Measurements from ENCODE around the gene PRDM5. TPM values are rescaled to one million over a fixed set of nuclear protein-coding genes. Genes with fewer than 3 reads are reported as not detected.

PRDM5 gene
- total and polyA plus RNA-seq, 10 of the 15 experiments (the other 5 are each of a cell fraction or from before 2014, with no cell fraction given) = 0.07 TPM; not detected in 9

DNA sequence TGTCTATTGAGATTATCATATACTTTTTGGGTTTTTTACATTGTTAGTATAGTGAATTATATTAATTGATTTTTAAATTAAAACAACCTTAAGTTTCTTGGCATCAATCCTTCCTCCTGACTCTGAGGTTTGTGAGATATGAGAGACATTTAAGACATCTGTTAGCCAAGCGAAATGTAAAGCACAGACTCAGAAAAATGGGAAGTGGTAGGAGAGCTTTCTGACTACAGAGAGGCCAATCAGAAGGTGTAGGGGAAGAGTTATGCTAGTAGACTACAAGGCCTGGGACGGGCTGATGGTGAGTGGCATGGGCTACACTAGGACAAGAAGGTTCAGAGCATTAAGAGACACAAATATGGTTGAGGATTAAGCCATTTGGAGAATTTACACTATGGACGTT is 255.4 kb downstream of the PRDM5 start (continued):
- TF ChIP-seq PAX8 (IDR thresholded peaks at IDR 0.05) = no peak

DNA sequence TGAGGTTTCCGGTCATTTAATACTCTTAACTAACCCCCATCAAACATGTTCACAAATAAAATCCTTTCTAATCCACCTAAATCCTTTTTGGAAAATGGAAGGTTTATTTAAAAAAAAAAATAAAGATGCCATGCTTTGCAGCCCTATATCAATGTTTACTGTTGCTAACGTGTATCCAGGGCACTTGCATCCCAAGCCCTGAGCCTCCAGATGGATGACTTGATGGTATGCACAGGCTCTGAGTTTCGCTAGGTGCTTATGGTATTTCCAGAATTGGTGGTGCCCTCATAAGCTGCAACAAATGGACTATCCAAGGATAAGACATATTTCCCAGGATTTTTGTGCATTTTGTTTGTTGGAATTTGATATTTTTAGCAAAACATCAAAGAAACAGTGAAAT is 257.7 kb downstream of the PRDM5 start:
- FAIRE-seq (no peak), DNase-seq (ENCODE audit: low read depth, low spot score) (no peak), ATAC-seq (no peak)
- H3K4me3 ChIP-seq = no peak overlapping the region
- no peak overlapping the region for H3K4me2 ChIP-seq (ENCODE audit: control insufficient read depth, insufficient read depth)
- SMC1A ChIA-PET (ENCODE audit: uncharacterized antibody, unreplicated experiment) = no interaction called here
- no peaks in the 10 kb centered on the region for H3K36me3 ChIP-seq (ENCODE audit: control insufficient read depth in 2 of 2, insufficient read depth in 2 of 2, low read length in 1 of 2)
- H3K27me3 ChIP-seq (replicated peaks in 1 of 2; ENCODE audit: control insufficient read depth in 2 of 2, insufficient read depth in 2 of 2, low read length in 1 of 2) = no peaks in the 10 kb centered on the region
- RAD21 ChIA-PET (ENCODE audit: unreplicated experiment) = no interaction called here
- H3K79me2 ChIP-seq (ENCODE audit: control insufficient read depth, insufficient read depth, low read length) = no peaks in the 10 kb centered on the region
- no peak overlapping the region for H3K9ac ChIP-seq (ENCODE audit: control insufficient read depth, insufficient read depth, low read length)
- H3K9me3 ChIP-seq (replicated peaks; ENCODE audit: control insufficient read depth, insufficient read depth, low read length) = no peaks in the 10 kb centered on the region
- no peaks in the 10 kb centered on the region for H4K20me1 ChIP-seq (ENCODE audit: control insufficient read depth, insufficient read depth)
- intact Hi-C loops (cut with micrococcal nuclease; ENCODE audit: unreplicated experiment) = no loop called here
- no peak overlapping the region for H3K27ac ChIP-seq (ENCODE audit: control insufficient read depth, insufficient read depth)
- no peaks in the 10 kb centered on the region for H3K4me1 ChIP-seq (ENCODE audit: control insufficient read depth, insufficient read depth, low read length)
- BruUV-seq (replicated peaks) = no TSS peak
- 2% methylated on average over 3 of the region's 3 CpGs for whole genome bisulfite sequencing (ENCODE audit: insufficient coverage, insufficient replicate concordance, low lambda C conversion rate, missing lambda C conversion rate)
- in situ Hi-C loops (cut with MboI) = no loop called here
- POLR2A ChIA-PET = no interaction called here
- H2AFZ ChIP-seq (ENCODE audit: control insufficient read depth, low read depth, low read length) = no peak overlapping the region
- CTCF ChIA-PET = no interaction called here
- TF ChIP-seq MAX (IDR thresholded peaks at IDR 0.05; ENCODE audit: low read depth, low read length) (no peak), RUNX3 (IDR thresholded peaks at IDR 0.05; ENCODE audit: low read length) (no peak), SMAD5 (IDR thresholded peaks at IDR 0.05; ENCODE audit: low read depth) (no peak), SUPT20H (IDR thresholded peaks at IDR 0.05; ENCODE audit: borderline replicate concordance, control insufficient read depth, low read depth, low read length) (no peak), ZNF384 (IDR thresholded peaks at IDR 0.05; ENCODE audit: borderline replicate concordance, low read depth, low read length) (no peak), POU2F2 (IDR thresholded peaks at IDR 0.05; ENCODE audit: borderline replicate concordance, low read depth, low read length) (no peak), MYB (IDR thresholded peaks at IDR 0.05; ENCODE audit: borderline replicate concordance, low read depth, low read length) (no peak), EED (IDR thresholded peaks at IDR 0.05; ENCODE audit: low read depth) (no peak), JUND (IDR thresholded peaks at IDR 0.05; ENCODE audit: low read depth, low read length) (no peak), EP300 (IDR thresholded peaks at IDR 0.05; ENCODE audit: borderline replicate concordance in 1 of 2, control insufficient read depth in 1 of 2, low read depth in 2 of 2, low read length in 2 of 2) (no peak), TCF12 (IDR thresholded peaks at IDR 0.05; ENCODE audit: low read depth, low read length) (no peak), SP1 (IDR thresholded peaks at IDR 0.05; ENCODE audit: low read depth, low read length) (no peak)
- TF ChIP-seq, protein P1, sequence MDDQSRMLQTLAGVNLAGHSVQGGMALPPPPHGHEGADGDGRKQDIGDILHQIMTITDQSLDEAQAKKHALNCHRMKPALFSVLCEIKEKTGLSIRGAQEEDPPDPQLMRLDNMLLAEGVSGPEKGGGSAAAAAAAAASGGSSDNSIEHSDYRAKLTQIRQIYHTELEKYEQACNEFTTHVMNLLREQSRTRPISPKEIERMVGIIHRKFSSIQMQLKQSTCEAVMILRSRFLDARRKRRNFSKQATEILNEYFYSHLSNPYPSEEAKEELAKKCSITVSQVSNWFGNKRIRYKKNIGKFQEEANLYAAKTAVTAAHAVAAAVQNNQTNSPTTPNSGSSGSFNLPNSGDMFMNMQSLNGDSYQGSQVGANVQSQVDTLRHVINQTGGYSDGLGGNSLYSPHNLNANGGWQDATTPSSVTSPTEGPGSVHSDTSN (IDR thresholded peaks at IDR 0.05; ENCODE audit: insufficient replicate concordance, low read depth, low read length) = no peak
- TF ChIP-seq, protein P2, sequence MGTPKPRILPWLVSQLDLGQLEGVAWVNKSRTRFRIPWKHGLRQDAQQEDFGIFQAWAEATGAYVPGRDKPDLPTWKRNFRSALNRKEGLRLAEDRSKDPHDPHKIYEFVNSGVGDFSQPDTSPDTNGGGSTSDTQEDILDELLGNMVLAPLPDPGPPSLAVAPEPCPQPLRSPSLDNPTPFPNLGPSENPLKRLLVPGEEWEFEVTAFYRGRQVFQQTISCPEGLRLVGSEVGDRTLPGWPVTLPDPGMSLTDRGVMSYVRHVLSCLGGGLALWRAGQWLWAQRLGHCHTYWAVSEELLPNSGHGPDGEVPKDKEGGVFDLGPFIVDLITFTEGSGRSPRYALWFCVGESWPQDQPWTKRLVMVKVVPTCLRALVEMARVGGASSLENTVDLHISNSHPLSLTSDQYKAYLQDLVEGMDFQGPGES (IDR thresholded peaks at IDR 0.05) = no peak
- TF ChIP-seq, protein P3, sequence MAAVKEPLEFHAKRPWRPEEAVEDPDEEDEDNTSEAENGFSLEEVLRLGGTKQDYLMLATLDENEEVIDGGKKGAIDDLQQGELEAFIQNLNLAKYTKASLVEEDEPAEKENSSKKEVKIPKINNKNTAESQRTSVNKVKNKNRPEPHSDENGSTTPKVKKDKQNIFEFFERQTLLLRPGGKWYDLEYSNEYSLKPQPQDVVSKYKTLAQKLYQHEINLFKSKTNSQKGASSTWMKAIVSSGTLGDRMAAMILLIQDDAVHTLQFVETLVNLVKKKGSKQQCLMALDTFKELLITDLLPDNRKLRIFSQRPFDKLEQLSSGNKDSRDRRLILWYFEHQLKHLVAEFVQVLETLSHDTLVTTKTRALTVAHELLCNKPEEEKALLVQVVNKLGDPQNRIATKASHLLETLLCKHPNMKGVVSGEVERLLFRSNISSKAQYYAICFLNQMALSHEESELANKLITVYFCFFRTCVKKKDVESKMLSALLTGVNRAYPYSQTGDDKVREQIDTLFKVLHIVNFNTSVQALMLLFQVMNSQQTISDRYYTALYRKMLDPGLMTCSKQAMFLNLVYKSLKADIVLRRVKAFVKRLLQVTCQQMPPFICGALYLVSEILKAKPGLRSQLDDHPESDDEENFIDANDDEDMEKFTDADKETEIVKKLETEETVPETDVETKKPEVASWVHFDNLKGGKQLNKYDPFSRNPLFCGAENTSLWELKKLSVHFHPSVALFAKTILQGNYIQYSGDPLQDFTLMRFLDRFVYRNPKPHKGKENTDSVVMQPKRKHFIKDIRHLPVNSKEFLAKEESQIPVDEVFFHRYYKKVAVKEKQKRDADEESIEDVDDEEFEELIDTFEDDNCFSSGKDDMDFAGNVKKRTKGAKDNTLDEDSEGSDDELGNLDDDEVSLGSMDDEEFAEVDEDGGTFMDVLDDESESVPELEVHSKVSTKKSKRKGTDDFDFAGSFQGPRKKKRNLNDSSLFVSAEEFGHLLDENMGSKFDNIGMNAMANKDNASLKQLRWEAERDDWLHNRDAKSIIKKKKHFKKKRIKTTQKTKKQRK (IDR thresholded peaks at IDR 0.05; ENCODE audit: low read depth, low read length) = no peak
- TF ChIP-seq, protein P4, sequence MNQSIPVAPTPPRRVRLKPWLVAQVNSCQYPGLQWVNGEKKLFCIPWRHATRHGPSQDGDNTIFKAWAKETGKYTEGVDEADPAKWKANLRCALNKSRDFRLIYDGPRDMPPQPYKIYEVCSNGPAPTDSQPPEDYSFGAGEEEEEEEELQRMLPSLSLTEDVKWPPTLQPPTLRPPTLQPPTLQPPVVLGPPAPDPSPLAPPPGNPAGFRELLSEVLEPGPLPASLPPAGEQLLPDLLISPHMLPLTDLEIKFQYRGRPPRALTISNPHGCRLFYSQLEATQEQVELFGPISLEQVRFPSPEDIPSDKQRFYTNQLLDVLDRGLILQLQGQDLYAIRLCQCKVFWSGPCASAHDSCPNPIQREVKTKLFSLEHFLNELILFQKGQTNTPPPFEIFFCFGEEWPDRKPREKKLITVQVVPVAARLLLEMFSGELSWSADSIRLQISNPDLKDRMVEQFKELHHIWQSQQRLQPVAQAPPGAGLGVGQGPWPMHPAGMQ (IDR thresholded peaks at IDR 0.05; ENCODE audit: borderline replicate concordance) = no peak
